GM23338 (cell line): ENCODE data around the gene TTLL9.

Experiments used
- CREB1 ChIP-seq: fragments of 250-450 bp; sonication (Bioruptor Pico); IDR thresholded peaks from 2 replicates; pipeline ENCODE4 v1.5.0; 2020; ENCODE audit warnings: low read depth, mild to moderate bottlenecking, moderate library complexity
- EZH2 ChIP-seq: fragments of 200-600 bp; sonication (generic); IDR thresholded peaks from one replicate; pipeline ENCODE4 v1.8.0; 2017; ENCODE audit warnings: antibody characterized with exemption, mild to moderate bottlenecking, low read depth; ENCODE audit not compliant: unreplicated experiment
- EZH2phosphoT487 ChIP-seq: fragments of 200-600 bp; sonication (generic); IDR thresholded peaks from one replicate; pipeline ENCODE4 v1.8.1; 2018; ENCODE audit warnings: antibody characterized with exemption; ENCODE audit not compliant: unreplicated experiment
- JUNB ChIP-seq: IDR thresholded peaks from one replicate; pipeline ENCODE4 v1.6.1; 2016; ENCODE audit warnings: antibody characterized with exemption; ENCODE audit not compliant: unreplicated experiment
- POLR2AphosphoS5 ChIP-seq: IDR thresholded peaks from 2 replicates; pipeline ENCODE4 v1.6.1; 2016; ENCODE audit warnings: antibody characterized with exemption, low read depth
- ZNF331 ChIP-seq: fragments of 250-450 bp; sonication (Bioruptor Pico); IDR thresholded peaks from 2 replicates; pipeline ENCODE4 v1.5.0; 2020; ENCODE audit warnings: low read depth, mild to moderate bottlenecking, moderate library complexity
- TF ChIP-seq, protein P1 (sequence below), 2 experiments: fragments of 200-600 bp in 1 of 2; sonication (generic) in 1 of 2; conservative IDR thresholded peaks; 2 replicates each; pipeline versions ENCODE4 v1.5.1 to v1.6.1; 2016 to 2017; ENCODE audit warnings: antibody characterized with exemption in 2 of 2, low read depth in 2 of 2, mild to moderate bottlenecking in 2 of 2, moderate library complexity in 1 of 2
- TF ChIP-seq, protein P2 (sequence below): IDR thresholded peaks from one replicate; pipeline ENCODE4 v1.6.1; 2018; ENCODE audit warnings: antibody characterized with exemption; ENCODE audit not compliant: unreplicated experiment
- TF ChIP-seq, protein P3 (sequence below): fragments of 250-450 bp; sonication (Bioruptor Pico); IDR thresholded peaks from 2 replicates; pipeline ENCODE4 v1.5.0; 2020; ENCODE audit warnings: mild to moderate bottlenecking, moderate library complexity

DNA sequence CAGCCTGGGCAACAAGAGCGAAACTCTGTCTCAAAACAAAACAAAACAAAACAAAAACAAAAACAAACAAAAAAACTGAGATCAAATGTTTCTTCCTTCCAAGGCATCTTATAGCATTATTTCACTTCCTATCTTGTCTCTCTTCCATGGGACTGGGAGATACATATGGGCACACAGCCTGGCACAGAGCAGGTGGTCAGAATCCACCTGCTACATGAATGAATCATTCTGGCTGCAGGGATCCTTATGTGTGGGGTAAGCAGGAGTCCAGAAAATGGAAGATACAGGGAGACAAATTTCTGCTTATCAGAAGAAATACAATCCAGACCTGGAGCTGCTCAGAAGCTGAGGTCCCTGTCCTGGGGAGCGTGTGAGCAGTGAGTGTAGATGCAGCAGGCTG, 121.7 kb downstream of the TTLL9 start:
- TF ChIP-seq, protein P1, sequence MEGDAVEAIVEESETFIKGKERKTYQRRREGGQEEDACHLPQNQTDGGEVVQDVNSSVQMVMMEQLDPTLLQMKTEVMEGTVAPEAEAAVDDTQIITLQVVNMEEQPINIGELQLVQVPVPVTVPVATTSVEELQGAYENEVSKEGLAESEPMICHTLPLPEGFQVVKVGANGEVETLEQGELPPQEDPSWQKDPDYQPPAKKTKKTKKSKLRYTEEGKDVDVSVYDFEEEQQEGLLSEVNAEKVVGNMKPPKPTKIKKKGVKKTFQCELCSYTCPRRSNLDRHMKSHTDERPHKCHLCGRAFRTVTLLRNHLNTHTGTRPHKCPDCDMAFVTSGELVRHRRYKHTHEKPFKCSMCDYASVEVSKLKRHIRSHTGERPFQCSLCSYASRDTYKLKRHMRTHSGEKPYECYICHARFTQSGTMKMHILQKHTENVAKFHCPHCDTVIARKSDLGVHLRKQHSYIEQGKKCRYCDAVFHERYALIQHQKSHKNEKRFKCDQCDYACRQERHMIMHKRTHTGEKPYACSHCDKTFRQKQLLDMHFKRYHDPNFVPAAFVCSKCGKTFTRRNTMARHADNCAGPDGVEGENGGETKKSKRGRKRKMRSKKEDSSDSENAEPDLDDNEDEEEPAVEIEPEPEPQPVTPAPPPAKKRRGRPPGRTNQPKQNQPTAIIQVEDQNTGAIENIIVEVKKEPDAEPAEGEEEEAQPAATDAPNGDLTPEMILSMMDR (conservative IDR thresholded peaks at IDR 0.05; ENCODE audit: low read depth in 2 of 2): no peak
- TF ChIP-seq EZH2phosphoT487 (no peak), POLR2AphosphoS5 (no peak), EZH2 (no peak), JUNB (no peak), ZNF331 (CRISPR knock-in tag) (no peak), CREB1 (CRISPR knock-in tag) (no peak)
- TF ChIP-seq, protein P2, sequence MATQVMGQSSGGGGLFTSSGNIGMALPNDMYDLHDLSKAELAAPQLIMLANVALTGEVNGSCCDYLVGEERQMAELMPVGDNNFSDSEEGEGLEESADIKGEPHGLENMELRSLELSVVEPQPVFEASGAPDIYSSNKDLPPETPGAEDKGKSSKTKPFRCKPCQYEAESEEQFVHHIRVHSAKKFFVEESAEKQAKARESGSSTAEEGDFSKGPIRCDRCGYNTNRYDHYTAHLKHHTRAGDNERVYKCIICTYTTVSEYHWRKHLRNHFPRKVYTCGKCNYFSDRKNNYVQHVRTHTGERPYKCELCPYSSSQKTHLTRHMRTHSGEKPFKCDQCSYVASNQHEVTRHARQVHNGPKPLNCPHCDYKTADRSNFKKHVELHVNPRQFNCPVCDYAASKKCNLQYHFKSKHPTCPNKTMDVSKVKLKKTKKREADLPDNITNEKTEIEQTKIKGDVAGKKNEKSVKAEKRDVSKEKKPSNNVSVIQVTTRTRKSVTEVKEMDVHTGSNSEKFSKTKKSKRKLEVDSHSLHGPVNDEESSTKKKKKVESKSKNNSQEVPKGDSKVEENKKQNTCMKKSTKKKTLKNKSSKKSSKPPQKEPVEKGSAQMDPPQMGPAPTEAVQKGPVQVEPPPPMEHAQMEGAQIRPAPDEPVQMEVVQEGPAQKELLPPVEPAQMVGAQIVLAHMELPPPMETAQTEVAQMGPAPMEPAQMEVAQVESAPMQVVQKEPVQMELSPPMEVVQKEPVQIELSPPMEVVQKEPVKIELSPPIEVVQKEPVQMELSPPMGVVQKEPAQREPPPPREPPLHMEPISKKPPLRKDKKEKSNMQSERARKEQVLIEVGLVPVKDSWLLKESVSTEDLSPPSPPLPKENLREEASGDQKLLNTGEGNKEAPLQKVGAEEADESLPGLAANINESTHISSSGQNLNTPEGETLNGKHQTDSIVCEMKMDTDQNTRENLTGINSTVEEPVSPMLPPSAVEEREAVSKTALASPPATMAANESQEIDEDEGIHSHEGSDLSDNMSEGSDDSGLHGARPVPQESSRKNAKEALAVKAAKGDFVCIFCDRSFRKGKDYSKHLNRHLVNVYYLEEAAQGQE: no peak
- TF ChIP-seq, protein P3, sequence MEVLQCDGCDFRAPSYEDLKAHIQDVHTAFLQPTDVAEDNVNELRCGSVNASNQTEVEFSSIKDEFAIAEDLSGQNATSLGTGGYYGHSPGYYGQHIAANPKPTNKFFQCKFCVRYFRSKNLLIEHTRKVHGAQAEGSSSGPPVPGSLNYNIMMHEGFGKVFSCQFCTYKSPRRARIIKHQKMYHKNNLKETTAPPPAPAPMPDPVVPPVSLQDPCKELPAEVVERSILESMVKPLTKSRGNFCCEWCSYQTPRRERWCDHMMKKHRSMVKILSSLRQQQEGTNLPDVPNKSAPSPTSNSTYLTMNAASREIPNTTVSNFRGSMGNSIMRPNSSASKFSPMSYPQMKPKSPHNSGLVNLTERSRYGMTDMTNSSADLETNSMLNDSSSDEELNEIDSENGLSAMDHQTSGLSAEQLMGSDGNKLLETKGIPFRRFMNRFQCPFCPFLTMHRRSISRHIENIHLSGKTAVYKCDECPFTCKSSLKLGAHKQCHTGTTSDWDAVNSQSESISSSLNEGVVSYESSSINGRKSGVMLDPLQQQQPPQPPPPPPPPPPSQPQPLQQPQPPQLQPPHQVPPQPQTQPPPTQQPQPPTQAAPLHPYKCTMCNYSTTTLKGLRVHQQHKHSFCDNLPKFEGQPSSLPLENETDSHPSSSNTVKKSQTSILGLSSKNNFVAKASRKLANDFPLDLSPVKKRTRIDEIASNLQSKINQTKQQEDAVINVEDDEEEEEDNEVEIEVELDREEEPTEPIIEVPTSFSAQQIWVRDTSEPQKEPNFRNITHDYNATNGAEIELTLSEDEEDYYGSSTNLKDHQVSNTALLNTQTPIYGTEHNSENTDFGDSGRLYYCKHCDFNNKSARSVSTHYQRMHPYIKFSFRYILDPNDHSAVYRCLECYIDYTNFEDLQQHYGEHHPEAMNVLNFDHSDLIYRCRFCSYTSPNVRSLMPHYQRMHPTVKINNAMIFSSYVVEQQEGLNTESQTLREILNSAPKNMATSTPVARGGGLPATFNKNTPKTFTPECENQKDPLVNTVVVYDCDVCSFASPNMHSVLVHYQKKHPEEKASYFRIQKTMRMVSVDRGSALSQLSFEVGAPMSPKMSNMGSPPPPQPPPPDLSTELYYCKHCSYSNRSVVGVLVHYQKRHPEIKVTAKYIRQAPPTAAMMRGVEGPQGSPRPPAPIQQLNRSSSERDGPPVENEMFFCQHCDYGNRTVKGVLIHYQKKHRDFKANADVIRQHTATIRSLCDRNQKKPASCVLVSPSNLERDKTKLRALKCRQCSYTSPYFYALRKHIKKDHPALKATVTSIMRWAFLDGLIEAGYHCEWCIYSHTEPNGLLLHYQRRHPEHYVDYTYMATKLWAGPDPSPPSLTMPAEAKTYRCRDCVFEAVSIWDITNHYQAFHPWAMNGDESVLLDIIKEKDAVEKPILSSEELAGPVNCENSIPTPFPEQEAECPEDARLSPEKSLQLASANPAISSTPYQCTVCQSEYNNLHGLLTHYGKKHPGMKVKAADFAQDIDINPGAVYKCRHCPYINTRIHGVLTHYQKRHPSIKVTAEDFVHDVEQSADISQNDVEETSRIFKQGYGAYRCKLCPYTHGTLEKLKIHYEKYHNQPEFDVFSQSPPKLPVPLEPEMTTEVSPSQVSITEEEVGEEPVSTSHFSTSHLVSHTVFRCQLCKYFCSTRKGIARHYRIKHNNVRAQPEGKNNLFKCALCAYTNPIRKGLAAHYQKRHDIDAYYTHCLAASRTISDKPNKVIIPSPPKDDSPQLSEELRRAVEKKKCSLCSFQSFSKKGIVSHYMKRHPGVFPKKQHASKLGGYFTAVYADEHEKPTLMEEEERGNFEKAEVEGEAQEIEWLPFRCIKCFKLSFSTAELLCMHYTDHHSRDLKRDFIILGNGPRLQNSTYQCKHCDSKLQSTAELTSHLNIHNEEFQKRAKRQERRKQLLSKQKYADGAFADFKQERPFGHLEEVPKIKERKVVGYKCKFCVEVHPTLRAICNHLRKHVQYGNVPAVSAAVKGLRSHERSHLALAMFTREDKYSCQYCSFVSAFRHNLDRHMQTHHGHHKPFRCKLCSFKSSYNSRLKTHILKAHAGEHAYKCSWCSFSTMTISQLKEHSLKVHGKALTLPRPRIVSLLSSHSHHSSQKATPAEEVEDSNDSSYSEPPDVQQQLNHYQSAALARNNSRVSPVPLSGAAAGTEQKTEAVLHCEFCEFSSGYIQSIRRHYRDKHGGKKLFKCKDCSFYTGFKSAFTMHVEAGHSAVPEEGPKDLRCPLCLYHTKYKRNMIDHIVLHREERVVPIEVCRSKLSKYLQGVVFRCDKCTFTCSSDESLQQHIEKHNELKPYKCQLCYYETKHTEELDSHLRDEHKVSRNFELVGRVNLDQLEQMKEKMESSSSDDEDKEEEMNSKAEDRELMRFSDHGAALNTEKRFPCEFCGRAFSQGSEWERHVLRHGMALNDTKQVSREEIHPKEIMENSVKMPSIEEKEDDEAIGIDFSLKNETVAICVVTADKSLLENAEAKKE (CRISPR knock-in tag): no peak
